Dedifferentiated amniotic fluid mesenchymal stem cell (primary cell): ENCODE results near the gene UBXN6.

ENCODE experiments used
- DNase-seq: peaks from one replicate; pipeline ENCODE4 v3.0.0-alpha.2; 2016; ENCODE audit errors: extremely low spot score

Gene UBXN6

GRCh38 chr19:4455719-4456475 lies 1.7 kb downstream of the UBXN6 start:
- no peak for DNase-seq

GRCh38 chr19:4454747-4455718 lies 2.6 kb downstream of the UBXN6 start:
- no peak for DNase-seq

- no peak for DNase-seq
Observed at GRCh38 chr19:4453232-4454179, 4.1 kb downstream of the UBXN6 start.

GRCh38 chr19:4452230-4452990 lies 5.2 kb downstream of the UBXN6 start:
- DNase-seq = no peak

- DNase-seq = no peak
Observed at GRCh38 chr19:4449639-4450028, 8.0 kb downstream of the UBXN6 start.

- DNase-seq = peak; percentile 6
Observed at GRCh38 chr19:4449022-4449638, 8.5 kb downstream of the UBXN6 start.

GRCh38 chr19:4448147-4448985 lies 9.2 kb downstream of the UBXN6 start:
- peak; percentile 11 for DNase-seq

- DNase-seq = no peak
Observed at GRCh38 chr19:4447327-4448146, 10.1 kb downstream of the UBXN6 start.

- no peak for DNase-seq
Observed at GRCh38 chr19:4446704-4447200, 10.8 kb downstream of the UBXN6 start.

- DNase-seq = no peak
Observed at GRCh38 chr19:4445963-4446703, 11.5 kb downstream of the UBXN6 start.

GRCh38 chr19:4444765-4445741 lies 12.5 kb downstream of the UBXN6 start:
- no peak for DNase-seq

GRCh38 chr19:4443966-4444764 lies 13.4 kb downstream of the UBXN6 start:
- no peak for DNase-seq

- no peak for DNase-seq
Observed at GRCh38 chr19:4443188-4443587, 14.4 kb downstream of the UBXN6 start.

- DNase-seq = no peak
Observed at GRCh38 chr19:4442819-4443146, 14.8 kb downstream of the UBXN6 start.

GRCh38 chr19:4441994-4442818 lies 15.4 kb downstream of the UBXN6 start:
- DNase-seq = no peak
